Measurements from ENCODE around the gene SQSTM1. TPM values are rescaled to one million over a fixed set of nuclear protein-coding genes. Genes with fewer than 3 reads are reported as not detected.
"Not testable (repeated sequence)": the region's sequence is repeated elsewhere in the genome, so short reads cannot be mapped to it uniquely, and the experiment has no call there.

SQSTM1 gene
- 644 and 1,006 TPM in 2 replicates for total RNA-seq

DNA sequence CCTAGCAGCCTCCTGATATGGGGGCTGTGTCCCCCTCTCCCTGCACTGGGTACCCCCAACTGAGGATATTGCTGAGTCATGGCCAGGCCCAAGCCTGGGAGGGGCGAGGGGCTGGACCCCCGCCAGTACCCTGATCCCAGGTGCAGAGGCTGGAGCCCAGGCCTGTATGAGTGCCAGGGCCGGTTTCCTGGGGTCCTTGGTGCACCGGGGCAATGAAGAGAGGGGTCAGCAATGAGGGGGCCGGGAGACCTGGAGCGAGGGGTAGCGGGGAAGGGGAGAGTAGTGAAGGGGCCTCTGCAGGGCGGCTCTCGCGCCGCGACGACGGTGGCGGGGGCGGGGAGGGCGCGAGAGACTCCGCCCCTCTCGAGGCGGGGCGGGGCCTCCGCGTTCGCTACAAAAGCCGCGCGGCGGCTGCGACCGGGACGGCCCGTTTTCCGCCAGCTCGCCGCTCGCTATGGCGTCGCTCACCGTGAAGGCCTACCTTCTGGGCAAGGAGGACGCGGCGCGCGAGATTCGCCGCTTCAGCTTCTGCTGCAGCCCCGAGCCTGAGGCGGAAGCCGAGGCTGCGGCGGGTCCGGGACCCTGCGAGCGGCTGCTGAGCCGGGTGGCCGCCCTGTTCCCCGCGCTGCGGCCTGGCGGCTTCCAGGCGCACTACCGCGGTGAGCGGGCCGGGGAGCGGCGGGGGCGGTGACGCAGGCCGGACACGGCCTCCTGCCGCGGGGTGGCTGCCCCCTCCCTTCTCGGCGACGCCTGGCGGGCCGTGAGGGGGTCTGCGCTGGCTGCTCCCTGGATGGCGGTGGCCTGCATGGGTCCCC is at the start of gene SQSTM1:
TSS of gene SQSTM1 (plus strand) at position 423 of the 815 bp plus-strand sequence. CDS start at position 455, 32 bp downstream.
- peak; percentile 87 for DNase-seq

DNA sequence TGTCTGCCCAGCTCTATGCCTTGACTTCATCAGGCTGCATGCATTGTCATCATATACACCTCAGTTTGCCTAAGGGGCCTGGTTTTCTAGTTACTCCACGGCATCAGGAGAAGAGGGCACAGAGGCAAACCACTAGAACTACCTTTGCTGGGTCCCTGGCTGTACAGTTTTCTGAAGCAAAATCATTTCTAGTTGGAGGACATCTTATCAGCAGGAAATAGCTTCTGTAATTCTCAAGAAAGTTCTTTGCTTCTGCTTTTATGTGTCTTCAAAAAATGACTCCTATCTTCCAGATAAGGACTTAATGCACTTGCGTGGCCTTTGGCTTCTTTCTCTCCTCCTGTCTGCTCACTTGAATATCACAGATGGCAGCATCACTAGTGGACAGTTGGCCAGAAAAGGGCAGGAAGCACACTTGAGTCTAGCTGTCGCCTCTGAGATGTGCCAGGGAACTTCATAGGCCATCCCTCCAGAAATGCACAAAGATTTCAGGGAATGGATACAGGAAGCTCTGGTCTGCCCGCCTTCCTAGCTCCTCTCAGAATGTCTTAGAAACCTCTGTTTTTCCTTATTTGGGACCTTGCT is 49.3 kb upstream of the SQSTM1 start:
- no peak for DNase-seq

DNA sequence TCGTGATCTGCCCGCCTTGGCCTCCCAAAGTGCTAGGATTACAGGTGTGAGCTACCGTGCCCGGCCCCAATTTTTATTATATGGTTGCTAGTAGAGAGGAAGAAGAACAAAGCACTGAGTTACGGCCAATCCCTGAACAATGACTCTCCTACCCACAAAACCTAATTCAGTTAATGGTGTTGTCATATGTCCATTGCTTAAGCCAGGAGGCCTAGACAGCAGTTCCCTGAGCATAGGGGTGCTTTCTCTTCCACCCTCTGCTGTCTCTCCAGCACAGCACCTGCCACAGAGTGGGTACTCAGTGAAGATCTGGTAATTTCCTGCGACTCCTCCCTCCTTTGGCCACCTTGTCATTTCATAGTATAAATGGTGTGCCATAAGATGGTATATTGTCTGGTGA is 48.4 kb upstream of the SQSTM1 start:
- DNase-seq = no peak

DNA sequence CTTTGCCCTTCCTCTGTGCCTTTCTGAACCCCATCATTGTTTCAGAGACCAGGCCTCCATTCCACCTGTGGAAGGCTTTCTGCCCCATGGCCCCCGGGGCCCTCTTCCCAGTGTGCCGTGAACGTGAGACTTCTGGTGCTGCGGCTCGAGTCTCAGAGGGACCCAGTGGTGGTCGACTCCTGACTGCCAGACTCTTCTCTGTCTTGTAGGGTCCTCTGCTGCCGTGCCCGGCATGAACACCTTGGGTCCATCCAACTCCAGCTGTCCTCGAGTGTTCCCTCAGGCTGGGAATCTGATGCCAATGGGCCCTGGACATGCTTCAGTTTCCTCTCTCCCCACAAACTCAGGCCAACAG is 47.0 kb upstream of the SQSTM1 start:
- DNase-seq = no peak

DNA sequence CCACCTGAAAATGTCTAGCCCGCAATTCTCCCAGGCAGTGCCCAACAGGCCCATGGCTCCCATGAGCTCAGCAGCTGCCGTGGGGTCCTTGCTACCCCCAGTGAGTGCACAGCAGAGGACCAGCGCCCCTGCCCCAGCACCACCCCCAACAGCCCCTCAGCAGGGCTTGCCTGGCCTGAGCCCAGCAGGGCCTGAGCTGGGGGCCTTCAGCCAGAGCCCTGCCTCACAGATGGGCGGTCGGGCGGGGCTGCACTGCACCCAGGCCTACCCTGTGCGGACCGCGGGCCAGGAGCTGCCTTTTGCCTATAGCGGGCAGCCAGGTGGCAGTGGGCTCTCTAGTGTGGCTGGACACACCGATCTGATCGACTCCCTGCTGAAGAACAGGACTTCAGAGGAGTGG is 46.3 kb upstream of the SQSTM1 start:
- DNase-seq = no peak

DNA sequence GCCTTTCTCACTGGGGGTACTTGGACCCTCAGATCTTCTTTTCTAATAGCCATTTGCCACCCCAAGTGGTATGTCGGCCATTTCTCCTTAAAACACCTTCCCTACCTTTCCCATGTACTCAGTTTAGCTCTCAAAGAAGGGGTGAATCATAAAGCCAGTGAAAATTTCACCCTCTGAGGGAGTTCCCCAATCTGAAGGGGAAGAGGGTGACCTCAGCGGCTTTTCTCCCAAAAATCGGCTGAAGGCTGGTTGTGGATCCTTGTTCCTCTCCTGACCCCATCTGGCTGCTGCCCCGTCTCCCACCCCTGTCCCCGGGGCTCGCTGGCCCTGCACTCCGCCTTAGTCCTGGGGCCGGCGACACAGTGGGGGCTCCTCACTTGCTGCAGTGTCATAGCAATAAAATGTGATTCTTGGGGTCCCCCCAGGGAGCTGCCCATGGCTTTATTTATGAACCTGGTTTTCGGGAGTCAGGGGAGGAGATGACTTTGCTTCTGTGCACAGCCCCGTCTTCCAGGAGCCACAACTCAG is 44.2 kb upstream of the SQSTM1 start:
- DNase-seq = no peak

DNA sequence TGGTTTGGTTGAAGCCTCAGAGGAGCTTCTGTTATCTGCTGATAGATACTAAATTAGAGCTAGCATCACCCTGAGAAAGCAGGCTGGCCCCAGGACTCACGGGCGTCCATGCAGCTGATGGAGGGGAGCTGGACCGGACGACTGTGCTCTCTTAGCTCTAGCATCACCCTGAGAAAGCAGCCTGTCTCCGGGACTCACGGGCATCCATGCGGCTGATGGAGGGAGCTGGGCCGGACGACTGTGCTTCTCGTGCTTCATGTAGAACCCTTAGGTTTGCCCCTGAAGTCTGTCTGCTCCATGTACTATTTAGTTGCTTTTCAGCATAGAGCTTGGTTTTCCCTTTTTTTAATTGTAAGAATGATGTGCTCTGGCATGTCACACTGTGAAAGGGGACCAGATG is 43.2 kb upstream of the SQSTM1 start:
- DNase-seq = no peak

DNA sequence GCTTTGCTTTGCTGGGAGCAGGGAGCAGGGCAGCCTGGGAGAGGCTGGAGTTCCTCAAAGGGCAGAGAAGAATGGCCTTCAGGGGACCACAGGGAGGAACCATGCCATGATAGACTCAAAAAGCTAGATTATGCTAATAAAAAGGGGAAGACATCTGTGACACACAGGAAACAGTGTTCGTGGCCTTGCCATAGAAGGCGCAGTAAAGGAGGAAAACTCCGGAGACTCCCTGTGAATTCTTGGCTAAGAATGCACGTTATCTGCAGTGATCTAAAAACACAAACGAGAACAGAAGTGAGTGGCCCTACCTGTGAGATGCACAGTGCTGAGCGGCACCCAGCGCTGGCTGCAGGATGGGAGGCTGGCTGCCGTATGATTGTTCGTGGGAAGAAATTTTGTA is 42.8 kb upstream of the SQSTM1 start:
- peak; percentile 40 for DNase-seq

DNA sequence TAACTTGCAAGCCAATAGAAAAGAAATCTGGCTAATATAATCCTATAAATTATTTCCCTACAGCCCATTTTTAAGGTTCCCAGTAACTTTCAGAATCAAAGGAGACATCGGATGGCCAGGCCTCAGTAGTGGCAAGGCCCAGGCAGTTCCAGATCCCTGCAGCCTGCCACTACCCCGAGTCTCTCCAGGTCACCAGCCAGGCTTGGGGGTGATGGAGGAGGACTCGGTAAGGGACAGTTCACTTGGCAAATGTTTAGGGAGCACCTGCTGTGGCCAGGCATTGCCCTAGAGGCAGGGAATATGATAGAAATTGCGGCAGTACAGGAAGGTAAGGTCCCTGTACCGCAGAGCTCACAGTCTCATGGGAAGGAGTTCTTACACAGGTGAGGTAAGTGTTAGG is 42.1 kb upstream of the SQSTM1 start:
- no peak for DNase-seq

DNA sequence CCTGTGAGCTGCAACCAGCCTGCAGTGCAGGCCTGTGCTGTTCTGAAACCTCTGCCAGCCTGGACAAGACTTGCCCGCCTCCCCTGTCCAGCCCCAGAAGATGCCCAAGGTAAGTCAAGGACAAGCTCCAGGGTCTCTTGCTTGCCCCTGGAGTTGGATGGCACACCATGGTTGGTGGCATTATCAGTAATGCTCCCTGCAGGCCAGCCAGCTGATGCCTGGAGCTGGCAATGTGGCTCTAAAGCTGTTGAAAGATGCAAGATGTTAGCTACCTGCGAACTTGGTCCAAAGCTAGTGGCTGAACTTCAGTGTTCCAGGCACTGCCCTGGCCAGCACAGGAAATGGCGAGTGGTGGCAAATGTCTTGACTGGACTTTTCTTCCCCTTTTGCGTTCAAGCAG is 40.9 kb upstream of the SQSTM1 start:
- DNase-seq = no peak

DNA sequence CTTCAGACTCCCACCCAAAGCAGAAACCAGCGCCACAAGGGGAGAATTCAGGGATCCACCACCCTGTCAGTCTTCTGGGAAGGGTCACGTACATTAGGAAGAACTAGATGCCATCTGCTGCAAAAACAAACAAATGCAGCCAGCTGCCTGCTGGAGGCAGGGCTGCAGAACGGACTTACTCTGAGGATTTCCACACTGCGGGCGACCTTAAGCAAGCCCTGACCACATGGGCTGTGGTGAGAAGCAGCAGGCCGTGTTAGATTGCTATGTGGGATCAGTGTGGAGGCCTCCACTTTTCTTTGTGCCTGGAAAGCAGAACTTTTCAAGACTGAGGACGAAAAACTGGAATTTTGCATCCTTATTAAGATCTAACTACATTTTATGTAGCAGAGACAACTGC is 40.3 kb upstream of the SQSTM1 start:
- DNase-seq = no peak

DNA sequence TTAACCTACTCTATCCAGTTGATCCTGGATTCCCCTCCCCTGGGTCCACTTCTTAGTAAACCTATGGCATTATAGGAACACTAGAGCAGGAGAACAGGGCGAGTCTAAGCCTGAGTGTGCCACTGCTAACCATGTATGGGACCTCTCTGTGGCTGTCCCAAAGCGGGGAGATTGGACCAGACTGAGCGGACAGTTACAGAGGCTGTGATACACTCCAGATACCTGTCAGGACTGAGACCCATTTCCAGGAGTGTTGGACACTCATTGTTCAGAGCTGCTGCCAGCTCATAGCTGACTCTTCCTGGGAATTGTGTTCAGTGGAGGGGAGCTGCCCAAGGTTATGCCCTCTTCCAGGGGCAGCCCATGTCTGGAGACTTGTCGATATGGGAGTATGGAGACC is 38.9 kb upstream of the SQSTM1 start:
- no peak for DNase-seq

DNA sequence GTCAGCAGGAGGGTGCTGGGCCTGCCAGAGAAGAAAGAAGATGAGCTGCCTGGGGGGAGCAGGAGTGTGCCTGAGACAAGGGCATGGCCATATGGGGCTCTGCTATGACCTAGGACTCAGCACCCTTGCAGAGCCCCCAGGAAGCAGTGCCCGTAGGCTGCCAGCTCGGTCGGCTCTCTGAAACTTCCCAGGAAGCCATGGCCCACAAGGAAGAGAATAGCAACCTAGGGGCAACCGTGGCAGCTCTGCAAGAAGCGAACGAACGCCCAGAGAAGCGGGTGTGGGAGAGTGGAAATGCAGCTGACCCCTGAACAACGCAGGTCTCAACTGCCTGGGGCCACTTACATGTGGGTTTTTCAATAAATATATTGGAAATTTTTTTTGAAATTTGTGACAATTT is 37.6 kb upstream of the SQSTM1 start:
- no peak for DNase-seq

DNA sequence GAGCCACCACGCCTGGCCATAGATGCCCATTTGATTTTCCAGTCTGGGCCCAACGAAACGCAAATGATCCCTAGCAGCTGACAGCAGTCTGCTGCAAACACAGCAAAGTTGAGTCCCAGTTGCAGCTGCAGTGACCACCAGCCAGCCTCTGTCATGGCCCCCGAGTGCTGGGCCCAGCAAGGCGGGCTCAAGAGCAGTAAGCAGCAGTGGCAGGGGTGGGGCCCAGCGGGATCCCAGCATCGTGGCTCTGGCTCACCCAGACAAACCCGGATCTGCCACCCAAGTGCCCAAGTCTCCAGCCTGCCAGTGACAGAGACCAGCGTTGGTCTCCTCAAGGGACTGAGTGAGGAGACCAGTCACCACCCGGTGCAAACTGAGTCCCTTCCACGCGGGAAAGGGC is 33.8 kb upstream of the SQSTM1 start:
- DNase-seq = no peak

DNA sequence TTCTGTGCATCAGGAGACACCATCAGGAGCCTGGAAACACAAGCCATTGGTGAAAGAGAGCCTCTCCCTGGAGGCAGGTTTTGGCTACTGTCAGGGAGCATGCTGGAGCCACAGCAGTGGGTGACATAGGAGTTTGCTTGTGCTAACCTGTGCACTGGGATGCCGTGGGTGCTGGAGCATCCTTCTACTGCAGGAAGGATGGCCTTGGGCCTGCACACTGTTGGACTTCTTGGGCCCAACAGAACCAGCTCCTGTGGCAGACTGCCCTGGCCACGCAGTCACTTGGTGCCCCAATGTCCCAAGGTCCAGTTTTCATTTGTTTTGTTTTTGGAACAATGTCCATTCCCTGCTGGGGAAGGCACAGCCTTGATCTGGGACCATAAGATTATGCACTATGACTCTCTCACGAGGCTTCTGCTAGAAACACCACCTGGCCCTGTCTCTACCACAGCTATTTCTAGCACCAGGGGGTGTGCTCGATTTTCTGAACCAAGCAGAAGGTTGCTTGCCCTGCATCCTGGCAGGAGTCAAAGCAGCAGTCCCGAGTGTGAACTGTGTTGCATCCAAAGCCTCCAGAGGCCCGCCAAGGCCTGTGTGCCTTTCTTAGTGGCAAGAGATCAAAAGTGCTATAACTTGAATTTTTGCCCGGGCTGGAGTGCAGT is 32.4 kb upstream of the SQSTM1 start:
- no peak for DNase-seq

DNA sequence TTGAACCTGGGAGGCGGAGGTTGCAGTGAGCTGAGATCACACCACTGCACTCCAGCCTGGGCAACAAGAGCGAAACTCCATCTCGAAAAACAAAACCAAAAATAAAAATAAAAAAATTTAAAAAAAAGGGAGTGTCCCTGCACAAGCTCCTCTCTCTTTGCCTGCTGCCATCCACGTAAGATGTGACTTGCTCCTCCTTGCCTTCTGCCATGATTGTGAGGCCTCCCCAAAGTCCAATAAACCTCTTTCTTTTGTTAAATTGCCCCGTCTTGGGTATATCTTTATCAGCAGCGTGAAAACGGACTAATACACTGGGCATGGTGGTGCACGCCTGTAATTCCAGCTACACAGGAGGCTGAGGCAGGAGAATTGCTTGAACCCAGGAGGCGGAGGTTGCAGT is 31.4 kb upstream of the SQSTM1 start:
- DNase-seq = not testable (repeated sequence)

DNA sequence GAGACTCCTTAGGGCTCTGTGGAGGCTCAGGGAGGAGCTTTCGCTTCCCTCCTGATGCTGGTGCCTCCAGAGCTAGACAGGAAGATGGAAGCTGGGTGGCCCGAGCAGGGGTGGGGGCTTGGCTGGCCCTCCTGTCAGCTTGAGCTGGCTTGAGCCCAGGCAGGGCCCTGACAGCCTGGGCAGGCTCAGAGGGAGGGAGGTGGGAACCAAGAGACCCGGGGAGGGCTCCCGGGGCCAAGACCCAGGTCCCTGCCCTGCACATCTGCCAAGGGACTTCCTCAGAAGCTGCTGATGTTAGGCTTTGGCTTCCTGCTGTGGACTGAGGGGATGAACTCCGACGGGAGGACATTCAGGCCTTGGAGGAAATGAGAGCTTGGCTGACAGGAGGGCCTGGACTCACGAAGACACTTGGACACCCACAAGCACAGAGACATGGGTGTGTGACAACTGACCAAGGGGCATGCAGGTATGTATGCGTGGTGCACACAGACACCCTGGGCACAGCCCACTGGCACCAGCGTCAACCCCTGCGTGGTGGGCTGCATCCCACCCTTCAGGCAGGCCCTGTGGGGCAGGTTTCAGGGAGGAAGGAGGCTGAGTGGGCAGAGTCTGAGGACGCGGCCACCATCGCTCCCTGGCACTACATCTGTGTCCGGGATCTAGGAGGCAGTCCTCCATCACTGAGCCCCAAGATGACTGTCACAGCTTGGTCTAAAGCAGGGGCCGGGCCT is 28.7 kb upstream of the SQSTM1 start:
- DNase-seq = no peak

DNA sequence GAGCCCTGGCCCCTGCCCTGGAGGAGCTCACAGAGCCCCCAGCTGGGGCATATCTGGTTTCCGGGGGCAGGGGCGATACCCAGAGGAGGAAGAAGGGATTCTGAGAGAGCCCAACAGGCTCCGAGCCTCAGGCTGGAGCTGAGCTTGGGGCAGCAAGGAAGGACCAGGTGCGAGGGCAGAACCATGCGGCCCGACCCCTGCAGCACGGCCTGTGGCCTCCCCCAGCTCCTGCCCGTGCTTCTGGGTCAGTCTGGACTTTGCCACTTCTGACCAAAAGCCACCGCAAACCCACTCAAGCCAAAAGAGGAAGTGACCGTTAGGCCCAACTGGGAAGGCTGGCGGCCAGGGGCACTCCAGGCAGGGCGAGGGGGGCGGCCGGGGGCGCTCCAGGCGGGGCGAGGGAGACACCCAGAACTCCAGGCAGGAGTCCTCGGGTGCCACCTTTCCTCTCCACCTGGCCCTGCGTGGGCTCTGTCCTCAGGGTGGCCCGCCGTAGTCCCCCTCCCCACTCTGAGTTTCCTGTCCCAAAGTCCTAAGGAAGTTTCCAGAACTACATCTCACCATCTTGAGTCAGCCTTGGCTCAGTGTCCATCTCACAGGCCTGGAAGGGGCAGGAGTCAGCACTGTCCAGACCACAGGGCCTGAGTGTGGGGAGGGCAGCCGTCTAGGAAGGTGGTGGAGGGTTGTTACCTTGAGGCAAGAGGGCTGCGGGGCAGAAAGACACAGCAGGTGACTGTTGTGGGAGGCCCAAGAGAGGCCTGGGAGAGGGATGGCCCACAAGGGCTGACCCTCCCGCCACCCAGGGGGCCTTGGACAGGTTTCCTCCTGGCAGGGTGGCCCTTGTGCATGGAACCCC is 27.9 kb upstream of the SQSTM1 start:
- no peak for DNase-seq

DNA sequence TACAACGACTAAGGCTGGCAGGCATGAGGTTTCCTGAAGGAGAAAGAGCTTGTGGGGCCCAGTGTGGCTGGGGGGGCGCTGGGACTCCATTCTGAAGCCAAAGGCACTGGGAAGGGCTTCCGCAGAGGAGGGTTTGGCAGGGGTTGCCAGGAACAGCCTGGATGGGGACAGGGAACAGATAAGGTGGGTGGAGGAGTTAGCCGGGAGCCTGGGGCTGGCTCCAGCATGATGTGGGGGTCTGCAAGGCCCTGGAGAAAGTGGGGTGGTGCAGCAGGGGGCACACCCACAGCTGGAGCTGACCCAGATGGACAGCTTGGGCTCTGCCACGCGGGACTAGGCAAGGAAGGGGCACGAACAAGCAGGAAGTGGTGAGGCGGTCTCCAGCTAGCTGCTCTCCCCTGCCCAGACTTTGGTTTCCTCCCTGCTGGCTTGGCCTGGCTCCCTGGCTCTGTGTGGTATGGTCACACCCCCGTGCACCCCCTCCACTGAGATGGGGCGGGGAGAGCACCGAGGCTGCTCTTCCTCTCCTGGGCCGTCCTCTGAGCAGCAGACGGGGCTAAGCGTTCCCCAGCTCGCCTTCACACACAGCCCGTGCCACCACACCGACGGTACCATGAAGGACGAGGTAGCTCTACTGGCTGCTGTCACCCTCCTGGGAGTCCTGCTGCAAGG is 27.1 kb upstream of the SQSTM1 start, which contains the start of gene LTC4S:
TSS of gene LTC4S (plus strand) at position 519 of the 672 bp plus-strand sequence. CDS start at position 614, 95 bp downstream.
- peak; percentile 44 for DNase-seq

DNA sequence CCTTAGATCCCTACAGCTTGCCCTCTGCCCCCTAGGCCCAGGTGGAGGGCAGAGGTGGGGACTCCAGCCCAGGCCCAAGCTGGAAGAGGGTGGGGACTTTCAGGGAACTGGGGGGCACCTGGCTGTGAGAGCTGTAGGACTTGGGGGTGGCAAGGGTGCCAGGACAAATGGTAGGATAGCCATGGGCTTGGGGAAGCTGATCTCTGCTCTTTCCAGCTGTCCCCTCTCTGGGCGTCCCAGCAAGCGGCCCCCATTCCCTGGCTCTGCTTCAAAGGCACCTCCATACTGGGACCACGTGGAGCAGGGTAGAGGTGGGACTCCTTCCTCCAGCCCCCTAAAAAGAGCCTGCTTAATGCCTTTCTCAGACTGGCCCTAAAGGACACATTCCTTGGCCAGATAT is 26.5 kb upstream of the SQSTM1 start:
- DNase-seq = no peak

DNA sequence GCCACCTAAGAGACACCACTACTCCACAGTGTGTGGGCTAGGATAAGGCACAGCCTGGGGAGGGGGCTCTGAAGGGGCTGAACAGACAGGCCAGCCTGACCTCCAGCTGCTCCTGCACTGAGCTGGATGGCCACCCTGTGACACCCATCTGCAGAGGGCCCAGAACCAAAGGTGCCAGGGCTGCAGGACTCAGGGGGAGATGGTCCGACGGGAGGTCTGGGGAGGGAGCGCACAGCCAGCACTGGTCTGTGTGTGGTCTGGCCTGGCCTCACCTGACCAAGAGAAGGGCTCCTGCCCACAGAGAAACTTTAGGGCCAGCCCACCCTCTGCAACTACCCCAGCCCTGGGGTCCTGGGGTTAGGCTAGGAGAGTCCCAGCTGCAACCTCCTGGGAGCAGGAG is 26.1 kb upstream of the SQSTM1 start:
- no peak for DNase-seq
